Esophagus squamous epithelium (tissue), 5 donors: ENCODE data around the gene ASIC1. TPM values are rescaled to one million over a fixed set of nuclear protein-coding genes. Genes with fewer than 3 reads are reported as not detected.

Source experiments
- DNase-seq: peaks from one replicate; lab custom pipeline; 2025; lab: John Stamatoyannopoulos, UW
- H3K27ac ChIP-seq, 4 donors: fragments of 200-600 bp; sonication (generic); one replicate each; pipeline ENCODE4 v1.5.1; 2016 to 2019; ENCODE audit warnings: mild to moderate bottlenecking in 1 of 4
- H3K27me3 ChIP-seq, 4 donors: fragments of 200-600 bp; sonication (generic); 1 replicate in 3 of 4; 2 replicates in 1 of 4; pipeline versions ENCODE4 v1.5.1 to v1.6.0; 2017 to 2021; ENCODE audit warnings: antibody characterized with exemption in 1 of 4
- H3K36me3 ChIP-seq, 3 donors: fragments of 200-600 bp; sonication (generic); one replicate each; pipeline ENCODE4 v1.5.1; 2016 to 2019
- H3K4me1 ChIP-seq, 3 donors: fragments of 200-600 bp; sonication (generic); one replicate each; pipeline ENCODE4 v1.5.1; 2017 to 2019
- H3K4me3 ChIP-seq, 4 donors: fragments of 200-600 bp; sonication (generic); 1 replicate in 3 of 4; 2 replicates in 1 of 4; pipeline ENCODE4 v1.5.1; 2016 to 2019; ENCODE audit warnings: mild to moderate bottlenecking in 2 of 4, moderate library complexity in 1 of 4
- H3K9me3 ChIP-seq, 3 donors: fragments of 200-600 bp; sonication (generic); one replicate each; pipeline ENCODE4 v1.5.1; 2016 to 2019
- POLR2A ChIP-seq, 4 donors: fragments of 450-650 bp; IDR thresholded peaks; one replicate each; pipeline ENCODE4 v1.6.1; 2017; ENCODE audit warnings: antibody characterized with exemption in 4 of 4, mild to moderate bottlenecking in 4 of 4, moderate library complexity in 3 of 4
- WGBS, 2 donors: methylation state at CpG; one replicate each; pipeline ENCODE4 v1.1.5; 2018; 5-methylcytosine and 5-hydroxymethylcytosine counted together
- intact Hi-C: fragments of 100-400 bp; cut with DNase I; formaldehyde crosslinking; loops from one replicate; pipeline ENCODE4 v1.15.0; 2022
- total RNA-seq, 4 donors: library from RNA; depleted of rRNA; stranded (reverse); fragments of >200 nt; gene quantifications; one replicate each; pipeline ENCODE4 v1.1.0, GENCODE V29; 2016
- TF ChIP-seq, protein P1 (sequence below), 6 experiments: fragments of 450-650 bp in 4 of 6; fragments of 200-600 bp in 2 of 6; sonication (generic) in 2 of 6; IDR thresholded peaks; one replicate each; pipeline ENCODE4 v1.5.1; 2016 to 2019; ENCODE audit warnings: antibody characterized with exemption in 6 of 6, mild to moderate bottlenecking in 4 of 6, moderate library complexity in 4 of 6
- donor health status: DM: yes; HTN: yes; CAD: no.

The ASIC1 gene
- 1 to 10 TPM; 1.5 to 5.7 (median 2.6) TPM for total RNA-seq

DNA sequence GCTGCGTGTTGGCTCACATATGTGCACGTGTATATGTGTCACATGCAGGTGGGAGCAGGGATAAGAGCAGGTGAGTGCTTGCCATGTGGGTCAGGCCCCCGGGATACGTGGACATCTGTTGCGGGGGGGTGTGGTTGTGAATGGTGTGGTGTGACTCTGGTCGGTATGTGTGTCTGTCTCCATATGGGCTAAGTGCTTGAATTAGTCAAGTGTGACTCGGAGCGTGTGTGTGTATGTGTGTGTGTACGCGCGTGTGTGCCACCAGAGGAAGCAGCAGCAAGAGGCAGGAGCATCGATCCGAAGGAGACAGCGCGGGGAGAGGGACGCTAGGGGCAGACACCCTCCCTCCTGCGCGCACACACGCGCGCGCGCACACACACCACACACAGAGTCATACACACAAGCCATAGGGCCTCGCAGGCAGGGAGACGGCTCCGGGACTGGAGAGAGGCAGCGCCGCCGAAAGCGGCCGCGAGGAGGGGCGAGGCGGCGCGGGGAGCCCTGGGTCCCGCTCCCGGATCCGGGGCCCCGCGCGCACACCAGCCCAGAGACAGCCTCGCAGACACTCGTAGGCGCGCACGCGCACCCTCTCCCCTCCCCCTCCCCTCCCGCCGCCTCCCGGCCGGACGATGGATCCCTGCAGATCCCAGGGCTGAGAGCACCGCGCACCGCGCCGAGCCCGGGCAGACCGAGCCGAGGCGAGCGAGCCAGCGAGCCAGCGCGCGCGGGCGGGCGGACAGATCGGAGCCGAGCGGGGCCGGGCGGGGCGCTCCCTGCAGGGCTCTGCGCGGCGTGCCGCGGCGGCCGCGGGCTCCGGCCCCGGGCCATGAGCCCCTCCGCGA, at the start of gene ASIC1:
TSS of gene ASIC1 (plus strand) at position 597 of the 842 bp plus-strand sequence. CDS start 1,171 bp downstream, outside the sequence.
- peak within 1 kb of the TSS; percentile 29 to 71 (median 59) for H3K27ac ChIP-seq
- H3K9me3 ChIP-seq, result no peaks in the 10 kb centered on the region
- intact Hi-C loops, result loop anchor here (5.0 to 10.0 kb wide), 2 partner anchors 90 to 192 kb away; no protein-coding TSS in a partner anchor
- peaks cover 0 to 59% (median 0%) of the 10 kb centered on the region in 4 donors for H3K27me3 ChIP-seq
- 1 to 2% methylated on average over 10 to 18 of the region's 88 CpGs for WGBS, 2 donors
- peak within 1 kb of the TSS; percentile 55 to 75 (median 63) for H3K4me3 ChIP-seq
- DNase-seq, result no peak
- H3K36me3 ChIP-seq, result no peaks in the 10 kb centered on the region
- TF ChIP-seq POLR2A (IDR thresholded peaks at IDR 0.05), result no peak
- TF ChIP-seq, protein P1, sequence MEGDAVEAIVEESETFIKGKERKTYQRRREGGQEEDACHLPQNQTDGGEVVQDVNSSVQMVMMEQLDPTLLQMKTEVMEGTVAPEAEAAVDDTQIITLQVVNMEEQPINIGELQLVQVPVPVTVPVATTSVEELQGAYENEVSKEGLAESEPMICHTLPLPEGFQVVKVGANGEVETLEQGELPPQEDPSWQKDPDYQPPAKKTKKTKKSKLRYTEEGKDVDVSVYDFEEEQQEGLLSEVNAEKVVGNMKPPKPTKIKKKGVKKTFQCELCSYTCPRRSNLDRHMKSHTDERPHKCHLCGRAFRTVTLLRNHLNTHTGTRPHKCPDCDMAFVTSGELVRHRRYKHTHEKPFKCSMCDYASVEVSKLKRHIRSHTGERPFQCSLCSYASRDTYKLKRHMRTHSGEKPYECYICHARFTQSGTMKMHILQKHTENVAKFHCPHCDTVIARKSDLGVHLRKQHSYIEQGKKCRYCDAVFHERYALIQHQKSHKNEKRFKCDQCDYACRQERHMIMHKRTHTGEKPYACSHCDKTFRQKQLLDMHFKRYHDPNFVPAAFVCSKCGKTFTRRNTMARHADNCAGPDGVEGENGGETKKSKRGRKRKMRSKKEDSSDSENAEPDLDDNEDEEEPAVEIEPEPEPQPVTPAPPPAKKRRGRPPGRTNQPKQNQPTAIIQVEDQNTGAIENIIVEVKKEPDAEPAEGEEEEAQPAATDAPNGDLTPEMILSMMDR (IDR thresholded peaks at IDR 0.05), result peak in 2 of 6 experiments; percentile 5 to 28
- H3K4me1 ChIP-seq, result peaks cover 18 to 34% (median 21%) of the 10 kb centered on the region in 3 donors

DNA sequence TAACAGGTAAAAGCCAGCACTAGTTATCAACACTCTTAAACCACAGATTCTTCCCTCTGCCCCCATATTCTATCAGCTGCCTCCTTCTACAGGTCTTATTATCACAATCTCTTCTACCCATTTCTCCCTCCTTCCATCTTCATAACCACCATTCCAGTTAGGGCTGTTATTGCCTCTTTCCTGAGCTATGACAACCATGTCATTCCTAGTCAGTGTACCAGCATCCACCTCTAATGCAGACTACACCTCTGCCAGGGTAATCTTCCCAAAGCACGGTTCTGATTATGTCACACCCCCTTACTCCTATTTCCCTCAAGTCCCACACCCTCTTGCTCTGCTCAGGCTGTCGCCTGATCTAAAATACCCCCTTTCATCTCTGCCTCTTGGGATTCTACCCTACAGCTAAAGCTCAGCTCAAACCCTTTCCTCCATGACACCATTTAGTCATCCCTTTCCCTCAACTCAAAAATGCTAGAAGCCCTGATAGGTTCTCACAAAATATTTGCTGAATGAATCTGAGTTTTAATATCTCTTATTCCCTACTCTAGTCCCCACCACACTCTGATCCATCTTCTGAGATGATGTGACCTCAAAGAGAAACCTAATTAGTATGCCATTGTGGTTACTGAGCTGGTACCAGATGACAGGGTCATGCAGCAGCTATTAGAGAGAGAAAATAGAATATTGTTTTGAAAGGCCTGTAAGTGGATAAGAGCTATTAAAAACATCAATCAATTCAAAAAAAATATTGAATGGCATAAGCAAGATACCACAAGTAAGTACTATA, 43.8 kb upstream of the ASIC1 start:
- intact Hi-C loops, result no loop called here
- no peak overlapping the region for H3K4me3 ChIP-seq
- H3K36me3 ChIP-seq, result peaks cover 0 to 45% (median 0%) of the 10 kb centered on the region in 3 donors
- WGBS, 2 donors, result 79 to 89% methylated on average over 2 of the region's 2 CpGs
- TF ChIP-seq POLR2A (IDR thresholded peaks at IDR 0.05), result no peak
- TF ChIP-seq, protein P1 (IDR thresholded peaks at IDR 0.05), result no peak
- no peaks in the 10 kb centered on the region for H3K9me3 ChIP-seq
- no peak for DNase-seq
- no peak overlapping the region for H3K27ac ChIP-seq
- no peaks in the 10 kb centered on the region for H3K27me3 ChIP-seq
- H3K4me1 ChIP-seq, result peaks cover 0 to 28% (median 0%) of the 10 kb centered on the region in 3 donors

- Histone ChIP-seq H3K36me3 (peaks cover 0 to 40% (median 0%) of the 10 kb centered on the region in 3 donors), H3K4me1 (peaks cover 0 to 29% (median 0%) of the 10 kb centered on the region in 3 donors), H3K27me3 (no peaks in the 10 kb centered on the region), H3K9me3 (no peaks in the 10 kb centered on the region), H3K27ac (no peak overlapping the region), H3K4me3 (no peak overlapping the region)
- intact Hi-C loops, result no loop called here
- WGBS, 2 donors, result 88 to 93% methylated on average over 3 of the region's 3 CpGs
- no peak for DNase-seq
- TF ChIP-seq, protein P1 (IDR thresholded peaks at IDR 0.05), result no peak
- TF ChIP-seq POLR2A (IDR thresholded peaks at IDR 0.05), result no peak
These were observed 43.1 kb upstream of the ASIC1 start for GRCh38 chr12:50014342-50014741.

- Histone ChIP-seq H3K27me3 (no peaks in the 10 kb centered on the region), H3K27ac (peak overlapping the region; percentile 18 to 81 (median 68)), H3K4me3 (no peak overlapping the region), H3K9me3 (no peaks in the 10 kb centered on the region), H3K4me1 (peaks cover 0 to 29% (median 0%) of the 10 kb centered on the region in 3 donors), H3K36me3 (peaks cover 0 to 30% (median 0%) of the 10 kb centered on the region in 3 donors)
- 49 to 77% methylated on average over 10 of the region's 10 CpGs for WGBS, 2 donors
- intact Hi-C loops, result no loop called here
- DNase-seq, result no peak
- TF ChIP-seq POLR2A (IDR thresholded peaks at IDR 0.05), result no peak
- TF ChIP-seq, protein P1 (IDR thresholded peaks at IDR 0.05), result no peak
These were observed 40.6 kb upstream of the ASIC1 start for GRCh38 chr12:50016501-50017475.
